HG03103 (cell line): ENCODE data around the gene CARD10.
"Not testable (repeated sequence)": the region's sequence is repeated elsewhere in the genome, so short reads cannot be mapped to it uniquely, and the experiment has no call there.

ENCODE experiments used
- ATAC-seq: cut with Tn5 transposase; IDR thresholded peaks from one replicate; pipeline ENCODE4 v1.9.1; 2021; ENCODE audit warnings: low read depth; ENCODE audit not compliant: unreplicated experiment

The CARD10 gene

DNA sequence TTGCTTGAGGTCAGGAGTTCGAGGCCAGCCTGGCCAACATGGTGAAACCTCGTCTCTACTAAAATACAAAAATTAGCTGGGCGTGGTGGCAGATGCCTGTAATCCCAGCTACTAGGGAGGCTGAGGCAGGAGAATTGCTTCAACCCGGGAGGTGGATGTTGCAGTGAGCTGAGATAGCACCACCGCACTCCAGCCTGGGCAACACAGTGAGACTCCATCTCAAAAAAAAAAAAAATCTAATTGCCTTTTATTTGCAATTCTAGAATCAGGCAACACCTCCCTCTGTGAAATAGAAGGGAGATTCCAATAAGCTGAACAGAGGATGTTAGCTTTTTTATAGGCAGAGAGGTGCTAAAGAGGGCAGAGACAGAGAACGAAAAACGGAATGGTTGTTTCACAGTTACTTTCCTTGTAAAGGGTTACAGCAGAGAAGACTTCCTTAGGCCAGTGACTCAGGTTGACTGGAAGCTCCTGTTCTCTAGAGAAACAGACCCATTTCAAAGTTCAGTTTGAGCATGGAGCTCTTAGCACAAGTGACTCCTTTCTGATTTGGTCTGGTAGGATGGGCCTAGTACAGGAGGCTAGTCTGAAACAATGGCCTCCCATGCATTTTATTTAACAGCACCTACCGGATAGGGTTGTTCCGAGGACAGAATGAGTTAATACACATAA, 8.0 kb upstream of the CARD10 start:
- not testable (repeated sequence) for ATAC-seq

DNA sequence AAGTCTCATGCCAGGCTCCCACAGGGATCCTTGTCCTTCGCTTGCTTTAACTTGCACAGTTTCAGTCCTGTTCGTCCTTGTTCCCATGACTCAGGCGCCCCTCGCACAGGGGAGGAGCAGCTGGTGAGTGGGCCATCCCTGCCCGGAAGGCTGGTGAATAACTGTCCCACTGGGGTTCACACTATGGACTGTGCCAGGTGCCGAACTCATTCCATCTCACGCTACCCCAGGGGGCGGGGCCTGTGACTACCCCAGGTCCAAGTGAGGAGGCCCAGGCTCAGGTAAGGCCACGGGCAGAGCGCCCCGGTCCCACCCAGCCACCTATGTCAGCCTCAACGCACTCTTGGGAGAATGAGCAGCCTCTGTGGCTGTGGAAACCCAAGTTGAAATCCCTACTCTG, 7.2 kb upstream of the CARD10 start:
- no peak for ATAC-seq

DNA sequence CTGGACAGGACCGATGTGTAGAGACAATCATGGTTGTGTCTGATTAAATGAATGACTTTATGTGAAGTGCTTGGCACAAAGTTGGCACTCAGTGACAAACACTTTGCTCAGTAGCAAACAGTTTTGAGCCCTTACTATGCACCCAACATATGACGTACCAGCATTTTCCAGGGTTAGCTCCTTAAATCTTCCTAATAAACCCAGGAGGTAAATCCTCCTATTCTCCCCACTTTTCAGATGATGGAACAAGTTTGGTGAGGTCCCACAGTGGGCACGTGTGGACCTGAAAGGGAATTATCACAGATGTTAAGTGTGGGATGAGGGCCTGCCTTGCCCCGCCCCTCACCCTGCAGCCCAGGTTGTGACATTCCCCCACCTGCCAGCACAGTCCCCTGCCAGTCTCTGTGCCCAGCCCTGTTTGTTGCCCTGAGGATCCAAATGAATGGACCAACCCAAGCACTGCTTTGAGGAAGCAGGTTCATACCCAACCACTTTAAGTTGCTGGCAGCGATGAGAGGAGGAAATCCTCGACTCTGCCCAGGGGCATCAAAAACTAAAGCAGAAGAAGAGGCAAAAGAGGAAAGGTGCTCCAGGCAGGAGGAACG, 6.6 kb upstream of the CARD10 start:
- ATAC-seq: no peak

DNA sequence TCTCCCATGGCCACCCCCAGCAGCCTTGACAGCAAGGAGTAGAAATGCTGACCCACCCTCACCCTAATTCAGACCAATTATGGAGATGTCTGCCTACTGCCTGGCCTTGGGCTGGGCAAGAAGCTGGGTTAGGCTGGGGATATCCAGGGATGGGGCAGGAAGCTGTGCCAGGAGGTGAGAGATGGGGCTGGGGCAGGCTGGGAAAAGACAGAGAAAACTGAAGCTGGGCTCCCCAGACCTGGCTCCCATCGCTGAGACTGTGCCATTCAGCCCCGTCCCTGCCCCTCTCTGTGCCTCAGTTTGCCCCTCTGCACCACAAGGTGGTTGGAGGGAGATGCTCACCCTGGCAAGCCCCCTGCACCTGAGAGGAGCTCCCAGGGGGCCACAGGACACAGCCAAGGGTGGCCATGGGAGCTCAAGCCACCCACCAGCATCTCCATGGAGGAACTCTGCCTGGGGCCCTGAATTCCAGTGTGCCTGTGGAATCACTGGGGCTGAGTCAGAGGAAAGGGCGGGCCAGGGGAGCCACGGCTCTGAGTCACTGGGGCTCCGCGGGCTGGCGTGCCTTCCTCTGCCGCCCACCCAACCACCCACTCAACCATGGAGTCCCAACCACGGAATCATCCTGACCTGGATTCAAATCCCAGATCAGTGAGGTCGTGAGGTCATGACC, 6.0 kb upstream of the CARD10 start:
- no peak for ATAC-seq

DNA sequence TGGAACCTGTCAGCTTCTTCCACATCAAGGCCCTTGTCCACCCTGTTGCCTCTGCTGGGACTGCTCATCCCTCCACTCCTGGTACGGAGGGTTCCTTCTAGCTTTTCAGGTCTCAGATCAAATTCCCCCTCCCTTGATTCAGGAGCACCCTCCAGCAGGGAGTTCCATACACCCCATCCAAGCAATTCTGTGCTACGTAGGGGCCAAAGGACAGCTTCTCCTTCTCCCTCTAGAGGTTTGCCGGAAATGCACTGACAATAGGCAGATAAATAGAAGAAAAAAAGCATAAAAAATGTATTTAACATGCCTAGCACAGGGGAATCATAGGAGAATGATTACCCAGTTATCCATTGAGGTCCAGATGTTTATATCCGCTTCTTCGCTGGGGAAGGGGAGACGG, 3.3 kb upstream of the CARD10 start:
- ATAC-seq: no peak

DNA sequence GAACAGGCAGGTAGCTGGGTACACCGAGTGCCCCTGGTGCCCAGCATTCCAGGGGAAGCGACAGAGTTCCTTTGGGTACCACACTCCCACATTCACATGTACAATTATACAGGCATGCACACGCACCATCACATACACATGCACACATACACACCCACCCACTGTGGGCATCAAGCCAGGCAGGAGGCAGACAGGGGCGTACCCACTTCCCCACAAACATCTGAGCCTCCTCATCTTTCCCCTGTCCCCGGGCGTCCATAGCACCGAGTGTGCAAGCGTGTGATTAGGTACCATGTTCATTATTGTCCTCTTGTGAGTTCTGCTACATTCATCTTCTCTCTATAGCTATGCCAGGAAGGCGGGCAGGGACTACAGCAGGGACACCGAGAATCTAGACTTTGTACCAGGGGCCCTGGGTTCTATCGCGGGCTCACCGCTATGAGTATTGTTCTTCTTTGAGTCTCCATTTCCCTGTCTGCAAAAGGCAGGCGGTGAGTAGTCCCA, 2.1 kb upstream of the CARD10 start:
- ATAC-seq: no peak

DNA sequence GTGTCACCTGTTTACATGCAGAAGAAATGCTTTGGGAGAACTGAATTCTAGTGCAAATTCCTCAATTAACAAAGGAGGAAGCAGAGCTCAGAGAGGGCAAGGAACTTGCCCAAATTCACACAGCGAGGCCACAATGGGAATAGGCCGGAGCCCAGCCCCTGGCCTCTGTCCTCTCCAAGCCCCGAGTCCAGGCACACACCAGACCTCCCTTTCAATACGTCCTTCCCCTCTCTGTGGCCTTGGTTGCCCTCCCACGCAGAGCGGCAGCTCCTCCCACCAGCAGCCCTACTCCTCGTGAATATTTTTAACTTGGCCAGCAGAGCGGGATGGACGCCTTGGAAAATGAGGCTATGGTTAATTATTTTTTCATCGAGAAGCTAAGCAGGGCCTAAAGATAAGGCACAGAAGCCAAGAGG, 1.6 kb upstream of the CARD10 start:
- ATAC-seq: no peak

DNA sequence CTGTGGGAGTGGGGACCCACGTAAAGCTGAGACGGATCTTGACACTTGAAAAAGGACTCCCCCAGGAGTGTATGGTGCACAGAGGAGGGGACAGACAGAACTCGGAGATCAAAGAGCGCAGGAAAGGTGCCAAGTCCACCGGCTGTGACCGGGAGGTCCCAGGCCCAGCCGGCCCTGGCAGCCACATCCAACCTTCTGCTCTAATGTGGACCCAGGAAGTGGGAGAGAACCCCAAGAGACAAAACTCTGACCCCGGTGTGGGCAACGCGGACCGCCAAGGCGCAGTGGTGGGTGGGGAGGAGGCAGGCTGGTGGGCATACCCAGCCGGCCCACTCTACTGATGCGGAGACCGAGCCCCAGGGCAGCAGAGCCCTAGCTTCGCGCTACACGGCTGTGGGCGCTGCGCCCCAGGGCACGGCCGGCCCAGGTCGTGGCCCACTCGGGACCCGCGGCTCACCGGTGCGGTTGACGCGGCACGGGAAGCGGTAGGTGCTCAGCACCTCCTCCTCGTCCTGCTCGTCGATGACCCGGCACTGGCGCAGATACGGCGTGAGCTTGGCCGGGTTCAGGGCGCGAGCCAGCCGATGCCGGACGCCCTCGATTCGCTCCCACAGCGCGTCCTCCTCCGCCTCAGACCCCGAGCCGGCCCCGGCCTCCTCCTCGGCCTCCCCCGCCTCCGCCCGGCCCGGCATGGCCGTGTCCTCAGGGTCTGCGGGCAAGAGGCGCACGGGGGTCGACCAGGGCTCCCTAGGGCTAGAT, 527 bp downstream of the CARD10 start:
- ATAC-seq: no peak

DNA sequence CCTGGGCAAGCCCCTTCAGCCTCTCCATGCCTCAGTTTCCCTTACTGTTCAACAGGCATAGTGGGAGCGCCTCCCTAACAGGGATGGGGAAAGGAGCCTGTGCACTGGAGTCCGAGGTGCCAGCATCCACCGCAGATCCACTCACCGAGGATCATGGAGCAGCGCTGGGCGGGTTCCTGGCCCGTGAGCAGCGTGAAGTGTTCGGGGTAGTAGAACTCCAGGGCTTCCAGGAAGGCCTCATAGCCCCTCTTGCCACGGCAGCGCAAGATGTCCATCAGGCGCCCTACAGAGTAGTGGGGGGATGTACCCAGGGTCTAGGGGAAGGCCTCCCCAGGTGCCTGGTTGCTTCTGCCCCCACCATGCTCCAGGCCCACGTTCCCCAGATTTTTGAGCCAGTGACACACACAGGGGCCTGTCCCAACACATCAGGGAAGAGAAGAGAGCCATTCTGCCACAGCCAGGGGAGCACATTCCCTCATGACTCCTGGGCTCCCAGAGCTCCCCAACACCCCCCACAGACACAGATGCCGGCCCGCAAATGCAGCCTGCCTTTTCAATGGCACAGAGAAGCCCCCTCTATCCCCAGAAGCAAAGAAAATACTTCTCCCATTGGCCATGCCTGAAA, 1.3 kb downstream of the CARD10 start:
- no peak for ATAC-seq

DNA sequence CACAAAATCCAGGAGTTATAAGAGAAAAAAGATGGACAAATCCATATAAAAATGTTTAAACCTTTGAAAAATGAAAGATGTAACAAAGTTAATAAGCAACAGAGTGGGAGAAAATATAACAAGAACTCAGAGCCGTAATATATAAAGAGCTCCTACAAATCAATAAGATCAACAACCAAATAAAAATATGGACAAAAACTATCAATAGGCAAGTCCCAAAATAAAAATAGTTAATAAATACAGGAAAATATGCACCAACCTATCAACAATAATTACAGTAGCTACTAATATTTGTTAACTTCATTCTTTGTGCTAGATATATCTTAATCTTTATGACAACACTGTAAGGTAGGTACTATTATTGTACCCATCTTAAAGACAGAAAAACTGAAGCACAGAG, 2.8 kb downstream of the CARD10 start:
- ATAC-seq: no peak

DNA sequence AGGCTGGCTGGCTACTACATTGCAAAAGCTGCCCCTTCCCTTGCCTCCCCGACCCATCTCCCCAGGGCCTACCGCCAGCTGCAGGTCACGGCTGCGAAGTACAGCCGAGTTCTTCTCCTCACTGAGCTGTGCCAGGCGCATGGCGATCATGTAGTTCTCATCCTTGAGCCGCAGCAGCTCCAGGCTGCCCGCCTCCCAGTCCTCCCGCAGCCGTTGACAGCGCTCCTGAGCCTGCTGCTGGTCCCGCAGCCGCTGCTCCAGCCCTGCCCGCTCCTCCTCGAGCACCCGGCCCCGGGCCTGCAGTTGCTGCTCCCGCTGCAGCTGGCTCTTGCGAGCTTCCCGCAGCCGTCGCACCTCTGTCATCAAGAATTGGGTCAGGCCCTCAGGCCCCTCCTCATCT, 3.3 kb downstream of the CARD10 start:
- no peak for ATAC-seq

DNA sequence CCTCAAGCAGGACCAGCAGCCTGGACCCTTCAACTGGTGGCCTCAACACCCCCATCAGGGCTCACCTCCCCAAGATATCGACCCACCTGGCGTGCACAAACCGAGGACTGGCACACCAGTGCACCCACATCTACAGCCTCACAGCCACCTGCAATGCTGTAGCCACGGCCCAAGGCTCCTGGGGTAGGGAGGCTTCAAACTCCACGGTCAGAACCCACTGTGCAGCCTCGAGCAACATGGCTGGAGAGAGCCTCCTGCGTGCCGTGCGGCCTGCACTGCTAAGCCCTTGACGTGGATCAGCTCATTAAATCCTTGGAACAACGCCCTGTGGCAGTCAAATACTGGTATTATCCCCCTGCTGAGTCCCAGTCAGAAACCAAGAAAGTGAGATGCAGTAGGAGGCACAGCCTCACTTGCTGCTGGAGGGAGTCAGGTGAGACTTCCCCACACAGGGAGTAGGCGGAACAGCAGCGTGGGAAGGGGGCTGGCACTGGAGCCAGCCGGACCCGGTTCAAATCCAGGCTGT, 4.6 kb downstream of the CARD10 start:
- no peak for ATAC-seq

DNA sequence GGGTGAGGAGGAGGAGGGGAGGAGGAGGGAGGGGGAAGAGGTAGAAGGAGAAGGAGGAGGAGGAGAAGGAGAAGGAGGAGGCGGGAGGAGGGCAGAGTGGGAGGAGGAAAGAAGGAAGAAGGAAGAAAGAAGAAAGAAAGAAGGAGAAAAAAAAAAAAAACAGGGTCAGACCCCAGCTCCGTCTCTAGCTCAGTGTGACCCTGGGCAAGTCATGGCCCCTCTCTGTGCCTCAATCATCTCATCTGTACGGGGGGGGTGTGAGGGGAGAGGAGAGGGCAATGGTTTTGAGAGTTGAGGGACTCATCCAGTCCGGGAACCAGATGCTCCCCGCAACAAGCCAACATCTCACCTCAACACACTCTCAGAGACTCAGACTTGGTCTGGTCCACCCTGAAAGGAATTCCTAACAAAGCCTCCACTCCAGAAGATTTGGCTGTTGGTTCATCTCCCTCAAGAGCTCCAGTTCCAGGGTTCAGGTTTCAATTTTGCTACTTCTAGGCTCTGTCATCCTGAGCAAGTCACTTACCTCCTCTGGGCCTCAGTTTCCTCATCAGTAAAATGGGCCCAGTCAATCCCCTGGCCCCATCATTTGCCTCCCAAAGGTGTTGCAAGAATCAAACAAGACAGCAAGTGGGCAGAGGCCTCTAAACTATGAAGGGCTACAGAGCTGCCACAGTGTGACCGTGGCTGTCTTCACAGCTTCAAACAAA, 7.7 kb downstream of the CARD10 start:
- no peak for ATAC-seq

DNA sequence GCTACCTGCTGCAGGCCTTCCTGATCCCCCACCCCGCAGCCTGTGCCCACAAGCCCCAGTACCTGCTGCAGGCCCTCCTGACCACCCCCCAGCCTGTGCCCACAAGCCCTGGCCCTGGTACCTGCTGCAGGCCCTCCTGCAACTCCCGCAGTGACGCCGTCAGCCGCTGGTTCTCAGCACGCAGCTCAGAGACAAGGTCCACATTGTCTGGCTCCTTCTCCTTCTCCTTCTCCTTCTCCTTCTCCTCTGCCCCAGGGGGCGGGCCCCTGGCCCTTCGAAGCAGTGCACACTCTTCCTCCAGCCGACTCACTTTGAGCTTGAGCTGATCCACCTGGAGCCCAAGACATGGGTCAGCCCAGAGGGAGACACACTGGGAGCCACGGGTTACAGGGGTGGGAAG, 9.1 kb downstream of the CARD10 start:
- no peak for ATAC-seq

DNA sequence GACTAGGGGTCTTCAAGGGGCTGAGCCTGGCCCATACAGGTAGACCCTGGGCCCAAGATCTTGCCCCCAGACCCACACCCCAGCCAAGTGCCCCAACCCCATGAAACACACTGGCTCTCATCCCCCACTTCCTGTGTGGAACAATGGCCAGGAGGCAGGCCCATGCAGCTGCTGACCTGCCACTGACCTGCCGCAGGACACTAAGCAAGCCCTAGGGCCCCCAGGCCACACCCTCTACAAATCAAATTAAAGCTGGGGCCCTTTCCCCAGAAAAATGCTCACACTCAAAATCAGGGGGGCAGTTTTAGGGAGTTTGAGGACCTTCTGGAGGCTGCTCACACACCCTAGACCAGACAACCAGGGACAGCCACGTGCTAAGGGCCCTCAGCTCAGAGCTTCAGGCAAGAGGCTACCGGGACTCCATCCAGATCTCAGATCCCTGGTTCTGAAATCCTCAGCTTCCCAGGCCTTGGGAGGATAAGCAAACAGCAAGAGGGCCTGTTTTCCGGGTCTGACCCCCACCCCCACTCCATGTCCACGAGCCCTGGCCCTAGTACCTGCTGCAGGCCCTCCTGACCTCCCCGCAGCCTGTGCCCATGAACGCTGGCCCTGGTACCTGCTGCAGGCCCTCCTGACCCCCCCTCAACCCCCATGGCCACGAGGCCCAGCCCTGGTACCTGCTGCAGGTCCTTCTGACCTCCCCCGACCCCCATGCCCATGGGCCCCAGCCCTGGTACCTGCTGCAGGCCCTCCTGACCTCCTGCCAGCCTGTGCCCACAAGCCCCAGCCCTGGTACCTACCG, 10.0 kb downstream of the CARD10 start:
- ATAC-seq: no peak

DNA sequence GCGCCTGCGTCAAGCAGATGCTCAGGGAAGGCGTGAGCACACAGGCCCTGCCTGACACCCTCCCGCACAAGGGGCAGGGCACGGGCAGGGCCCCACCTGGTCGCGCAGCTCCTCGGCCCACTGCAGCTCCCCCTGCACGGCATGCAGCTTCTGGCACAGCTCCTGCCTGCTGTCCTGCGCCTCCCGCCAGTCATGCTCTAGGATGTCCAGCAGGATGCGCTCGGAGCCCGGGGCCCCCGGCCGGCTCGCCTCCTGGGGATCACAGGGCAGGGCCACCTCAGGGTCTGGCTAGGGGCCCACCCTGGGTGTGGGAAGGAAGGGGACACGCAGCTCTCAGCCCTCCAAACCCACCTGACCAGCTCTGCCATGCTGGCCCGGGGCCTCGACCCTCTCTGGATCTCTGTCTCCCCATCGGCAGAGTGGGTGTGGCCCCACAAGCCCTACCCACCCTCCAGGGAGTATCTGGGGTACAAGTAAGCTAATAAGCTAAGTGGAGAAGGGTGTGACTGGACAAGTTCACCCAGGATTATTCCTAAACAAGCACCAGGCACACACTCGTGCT, 10.7 kb downstream of the CARD10 start:
- ATAC-seq: no peak

DNA sequence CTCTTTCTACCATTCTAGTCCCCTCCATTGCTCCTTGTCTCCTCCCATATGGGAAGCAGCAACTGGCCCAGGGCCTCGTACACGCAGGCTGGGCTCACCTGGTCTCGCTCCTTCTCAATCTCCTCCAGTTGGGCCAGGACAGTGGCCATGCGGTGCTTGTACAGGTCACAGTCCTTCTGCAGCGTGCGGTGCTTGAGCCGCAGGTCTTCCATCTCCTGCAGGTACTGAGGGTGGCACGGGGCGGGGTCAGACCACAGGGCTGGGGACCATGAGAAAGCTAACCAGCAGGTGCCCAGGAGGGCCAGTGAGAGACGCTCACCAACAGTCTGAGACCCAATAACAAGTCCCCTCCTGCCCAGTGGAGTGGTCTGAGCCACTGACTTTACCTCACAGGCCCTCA, 11.5 kb downstream of the CARD10 start:
- ATAC-seq: no peak

DNA sequence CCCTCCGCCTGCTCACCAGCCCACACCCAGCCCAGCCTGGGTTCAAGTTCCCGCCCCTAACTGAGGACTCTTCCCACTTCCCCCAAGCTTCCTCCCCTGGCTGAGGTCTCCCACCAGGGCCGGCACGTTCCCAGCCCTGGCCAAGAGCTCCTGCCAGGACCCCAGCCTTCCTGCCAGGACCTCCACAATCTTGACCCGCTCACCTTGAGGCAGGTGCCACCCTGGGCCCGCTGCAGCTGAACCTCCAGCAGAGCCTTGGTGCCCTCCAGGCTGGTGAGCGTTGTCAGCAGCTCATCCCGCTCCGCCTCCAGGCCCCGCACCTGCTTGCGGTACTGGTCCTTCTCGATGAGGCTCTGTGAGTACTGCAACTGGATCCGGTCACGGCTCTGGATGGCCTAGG, 13.2 kb downstream of the CARD10 start:
- no peak for ATAC-seq

DNA sequence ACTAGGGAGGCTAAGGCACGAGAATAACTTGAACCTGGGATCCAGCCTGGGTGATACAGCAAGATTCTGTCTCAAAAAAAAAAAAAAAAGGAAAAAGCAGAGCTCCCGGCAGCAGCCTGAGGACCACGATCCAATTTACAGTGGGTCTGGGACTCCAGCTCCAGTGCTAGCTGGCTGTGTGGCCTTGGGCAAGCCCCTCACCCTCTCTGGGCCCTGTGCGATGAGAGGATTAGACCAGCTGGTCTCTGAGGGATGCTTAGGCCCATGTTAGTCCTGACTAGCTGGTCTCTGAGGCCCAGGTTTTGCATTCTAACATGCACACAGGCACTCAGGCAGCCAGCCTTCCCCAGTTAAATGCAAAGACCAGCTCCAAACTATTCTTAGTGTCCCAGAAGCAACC, 13.7 kb downstream of the CARD10 start:
- ATAC-seq: no peak
